Right atrium auricular region (tissue), 2 donors: Measurements from ENCODE around the gene CTAGE1. TPM values are rescaled to one million over a fixed set of nuclear protein-coding genes. Genes with fewer than 3 reads are reported as not detected.

Experiments used
- DNase-seq: peaks from one replicate; pipeline ENCODE4 v3.0.0-alpha.2; 2019; ENCODE audit warnings: low spot score
- H3K27ac ChIP-seq, 2 donors: fragments of 200-600 bp; sonication (generic); 1 replicate in 1 of 2; 2 replicates in 1 of 2; pipeline ENCODE4 v1.5.1; 2016 to 2019
- H3K27me3 ChIP-seq, 2 donors: fragments of 200-600 bp; sonication (generic); one replicate each; pipeline versions ENCODE4 v1.5.1 to v1.6.0; 2017 to 2019
- H3K36me3 ChIP-seq: fragments of 200-600 bp; sonication (generic); one replicate; pipeline ENCODE4 v1.5.1; 2016
- H3K4me1 ChIP-seq, 2 donors: fragments of 200-600 bp; sonication (generic); one replicate each; pipeline versions ENCODE4 v1.5.1 to v1.6.0; 2017 to 2019
- H3K4me3 ChIP-seq, 2 donors: fragments of 200-600 bp; sonication (generic); 1 replicate in 1 of 2; 2 replicates in 1 of 2; pipeline ENCODE4 v1.5.1; 2017 to 2019; ENCODE audit warnings: mild to moderate bottlenecking in 1 of 2, moderate library complexity in 1 of 2
- H3K9me3 ChIP-seq, 2 donors: fragments of 200-600 bp; sonication (generic); one replicate each; pipeline ENCODE4 v1.5.1; 2019
- CTCF ChIP-seq, 2 donors: fragments of 200-600 bp; sonication (generic); IDR thresholded peaks; one replicate each; pipeline ENCODE4 v1.5.1; 2019; ENCODE audit warnings: antibody characterized with exemption in 2 of 2
- total RNA-seq, 2 donors: library from RNA; depleted of rRNA; stranded (reverse); fragments of >200 nt; gene quantifications; one replicate each; pipeline ENCODE4 v1.1.0, GENCODE V29; 2016

Gene CTAGE1
- total RNA-seq, 2 donors from 2014 or later = 0.08 TPM; not detected in 1

GRCh38 chr18:22411446-22411845 is 6.3 kb downstream of the CTAGE1 start:
- DNase-seq = no peak
- H3K4me3 ChIP-seq = no peak overlapping the region
- no peak overlapping the region for H3K27ac ChIP-seq
- H3K4me1 ChIP-seq = no peaks in the 10 kb centered on the region
- H3K36me3 ChIP-seq = no peaks in the 10 kb centered on the region
- no peak for TF ChIP-seq CTCF (IDR thresholded peaks at IDR 0.05)
- H3K27me3 ChIP-seq = no peaks in the 10 kb centered on the region
- no peaks in the 10 kb centered on the region for H3K9me3 ChIP-seq

DNA sequence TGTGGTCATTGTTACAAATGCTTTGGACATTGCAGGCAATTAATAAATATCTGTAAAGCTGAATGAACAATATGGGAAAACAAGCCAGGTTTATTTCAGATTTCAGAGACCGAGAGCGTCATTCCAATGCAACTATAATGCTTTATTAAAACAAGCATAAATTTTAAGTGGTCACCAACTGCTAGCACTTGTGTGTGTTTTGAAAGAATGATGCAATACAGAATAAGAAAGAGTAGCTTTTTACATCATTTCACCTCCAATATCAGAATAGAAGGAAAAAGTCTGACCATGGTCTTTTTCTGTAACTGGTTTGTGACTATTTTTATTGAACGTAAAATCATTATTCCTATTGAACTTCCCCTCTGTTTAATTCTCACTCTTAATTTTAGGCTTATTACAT is 7.6 kb downstream of the CTAGE1 start:
- no peak for DNase-seq
- no peaks in the 10 kb centered on the region for H3K27me3 ChIP-seq

GRCh38 chr18:22409445-22409844 is 8.3 kb downstream of the CTAGE1 start:
- H3K36me3 ChIP-seq = no peaks in the 10 kb centered on the region
- H3K4me3 ChIP-seq = no peak overlapping the region
- TF ChIP-seq CTCF (IDR thresholded peaks at IDR 0.05) = no peak
- H3K9me3 ChIP-seq = peaks cover 0 to 17% of the 10 kb centered on the region in 2 donors
- DNase-seq = no peak
- H3K4me1 ChIP-seq = no peaks in the 10 kb centered on the region
- no peak overlapping the region for H3K27ac ChIP-seq
- H3K27me3 ChIP-seq = no peaks in the 10 kb centered on the region

More for the DNA sequence above, 7.6 kb downstream of the CTAGE1 start:
- Histone ChIP-seq H3K27ac (no peak overlapping the region), H3K9me3 (peaks cover 0 to 10% of the 10 kb centered on the region in 2 donors), H3K4me3 (no peak overlapping the region), H3K4me1 (no peaks in the 10 kb centered on the region), H3K36me3 (no peaks in the 10 kb centered on the region)
- no peak for TF ChIP-seq CTCF (IDR thresholded peaks at IDR 0.05)

DNA sequence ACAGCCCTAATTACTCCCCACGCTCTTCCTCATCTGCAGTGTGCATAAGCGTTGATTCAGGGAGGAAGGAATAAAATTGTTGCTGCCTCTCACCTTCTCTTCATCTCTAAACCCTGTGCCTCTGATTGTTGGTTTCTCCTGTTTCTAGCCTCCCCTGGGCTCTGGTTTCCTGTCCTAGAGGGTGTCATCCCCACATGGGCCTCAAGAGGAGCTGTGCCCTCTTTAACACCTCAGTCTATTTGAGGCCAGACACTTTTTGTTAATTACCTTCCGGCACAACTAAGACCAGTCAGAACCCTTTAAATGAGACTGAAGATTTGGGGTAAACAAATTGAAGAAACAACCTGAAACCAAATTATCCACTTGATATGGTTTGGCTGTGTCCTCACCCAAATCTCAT is 9.7 kb downstream of the CTAGE1 start:
- no peak for DNase-seq
- Histone ChIP-seq H3K9me3 (peaks cover 0 to 23% of the 10 kb centered on the region in 2 donors), H3K4me1 (no peaks in the 10 kb centered on the region), H3K27ac (no peak overlapping the region), H3K27me3 (no peaks in the 10 kb centered on the region), H3K36me3 (no peaks in the 10 kb centered on the region), H3K4me3 (no peak overlapping the region)
- TF ChIP-seq CTCF (IDR thresholded peaks at IDR 0.05) = no peak

- Histone ChIP-seq H3K4me3 (no peak overlapping the region), H3K27me3 (no peaks in the 10 kb centered on the region), H3K4me1 (peaks cover 0 to under 1% of the 10 kb centered on the region in 2 donors), H3K9me3 (peaks cover 0 to 23% of the 10 kb centered on the region in 2 donors), H3K36me3 (no peaks in the 10 kb centered on the region), H3K27ac (no peak overlapping the region)
- TF ChIP-seq CTCF (IDR thresholded peaks at IDR 0.05) = no peak
- no peak for DNase-seq
Measured at GRCh38 chr18:22405142-22405541, 12.6 kb downstream of the CTAGE1 start.

DNA sequence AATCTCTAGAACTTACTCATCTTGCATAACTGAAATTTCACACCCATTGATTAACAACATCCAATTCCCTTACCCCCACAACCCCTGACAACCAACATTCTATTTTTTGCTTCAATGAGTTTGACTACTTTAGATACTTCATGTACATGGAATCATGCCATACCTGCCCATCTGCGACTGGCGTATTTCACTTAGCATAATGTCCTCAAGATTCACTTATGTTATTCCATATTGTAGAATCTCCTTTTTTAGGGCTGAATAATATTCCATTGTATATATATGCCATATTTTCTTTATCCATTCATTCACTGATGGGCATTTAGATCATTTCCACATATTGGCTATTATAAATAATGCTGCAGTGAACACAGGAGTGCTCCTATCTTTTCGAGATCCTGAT is 13.8 kb downstream of the CTAGE1 start:
- TF ChIP-seq CTCF (IDR thresholded peaks at IDR 0.05) = no peak
- H3K4me1 ChIP-seq = peaks cover 0 to 12% of the 10 kb centered on the region in 2 donors

More for the DNA sequence above, 13.8 kb downstream of the CTAGE1 start:
- DNase-seq = no peak
- Histone ChIP-seq H3K27ac (no peak overlapping the region), H3K36me3 (no peaks in the 10 kb centered on the region), H3K9me3 (peaks cover 0 to 23% of the 10 kb centered on the region in 2 donors), H3K27me3 (no peaks in the 10 kb centered on the region), H3K4me3 (no peak overlapping the region)
